Naive B cell (primary cell): ENCODE data around the gene TYW1B. TPM values are rescaled to one million over a fixed set of nuclear protein-coding genes. Genes with fewer than 3 reads are reported as not detected.
A peak's percentile ranks its signal among the peaks of the same experiment; 100 is the strongest.
"Not testable (repeated sequence)": the region's sequence is repeated elsewhere in the genome, so short reads cannot be mapped to it uniquely, and the experiment has no call there.

ENCODE experiments used
- ATAC-seq, 2 donors: fragments of 150-1000 bp; cut with Tn5 transposase; 2 replicates each; pipeline ENCODE4 v1.10.0; 2021; ENCODE audit warnings: low read depth in 2 of 2, mild to moderate bottlenecking in 2 of 2, moderate library complexity in 2 of 2
- DNase-seq: peaks from one replicate; pipeline ENCODE4 v3.0.0; 2022
- H3K27ac Mint-ChIP-seq, 6 donors: one replicate each; pipeline ENCODE4 v1.8.0; 2020 to 2022; ENCODE audit warnings: mild to moderate bottlenecking in 6 of 6, mixed read lengths in 6 of 6, moderate library complexity in 5 of 6, inconsistent platforms in 2 of 6
- H3K27me3 Mint-ChIP-seq, 3 donors: one replicate each; pipeline ENCODE4 v1.8.0; 2021 to 2022; ENCODE audit warnings: mixed read lengths in 3 of 3, mild to moderate bottlenecking in 1 of 3
- H3K36me3 Mint-ChIP-seq, 2 donors: one replicate each; pipeline ENCODE4 v1.8.0; 2020 to 2022; ENCODE audit warnings: mixed read lengths in 2 of 2, inconsistent platforms in 1 of 2, mild to moderate bottlenecking in 1 of 2
- H3K4me1 Mint-ChIP-seq, 3 donors: one replicate each; pipeline ENCODE4 v1.8.0; 2020 to 2022; ENCODE audit warnings: mixed read lengths in 3 of 3, inconsistent platforms in 1 of 3, mild to moderate bottlenecking in 1 of 3, moderate library complexity in 1 of 3
- H3K4me3 Mint-ChIP-seq, 8 donors: one replicate each; pipeline ENCODE4 v1.8.0; 2020 to 2022; ENCODE audit warnings: mild to moderate bottlenecking in 8 of 8, mixed read lengths in 8 of 8, moderate library complexity in 8 of 8, inconsistent platforms in 2 of 8
- H3K9me3 Mint-ChIP-seq, 7 donors: one replicate each; pipeline ENCODE4 v1.8.0; 2020 to 2022; ENCODE audit warnings: mixed read lengths in 7 of 7, mild to moderate bottlenecking in 5 of 7, inconsistent platforms in 2 of 7, moderate library complexity in 1 of 7
- polyA plus RNA-seq, 6 donors: library from polyadenylated mRNA; unstranded; fragments of 300-500 nt; fragmentation: Illumina TruSeq; gene quantifications; one replicate each; pipeline ENCODE4 v1.2.3, GENCODE V29; 2021; ENCODE audit warnings: low read depth in 6 of 6

The TYW1B gene
- polyA plus RNA-seq, 6 donors from 2014 or later, result 0.34 to 4.1 (median 1.9) TPM

DNA sequence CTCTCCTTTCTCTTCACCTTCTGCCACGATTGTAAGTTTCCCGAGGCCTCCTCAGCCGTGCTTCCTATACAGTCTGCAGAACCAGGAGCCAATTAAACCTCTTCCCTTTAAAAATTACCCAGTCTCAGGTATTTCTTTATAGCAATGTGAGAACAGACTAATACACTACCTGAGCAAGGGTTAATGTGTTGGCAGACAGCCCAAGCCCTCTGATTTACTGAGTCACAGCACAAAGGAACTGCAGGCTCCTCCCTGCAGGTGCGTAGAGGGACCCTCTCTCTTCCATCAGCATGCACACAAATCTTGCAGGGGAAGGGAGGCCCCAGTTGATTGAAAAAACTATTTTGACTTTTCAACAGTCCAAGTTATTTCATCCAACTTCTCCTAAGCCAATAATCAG is 271.3 kb downstream of the TYW1B start:
- H3K9me3 Mint-ChIP-seq, result peaks cover 3 to 17% (median 13%) of the 10 kb centered on the region in 7 donors
- not testable (repeated sequence) for H3K27ac Mint-ChIP-seq, H3K4me1 Mint-ChIP-seq, H3K27me3 Mint-ChIP-seq, H3K36me3 Mint-ChIP-seq, ATAC-seq, H3K4me3 Mint-ChIP-seq, DNase-seq

DNA sequence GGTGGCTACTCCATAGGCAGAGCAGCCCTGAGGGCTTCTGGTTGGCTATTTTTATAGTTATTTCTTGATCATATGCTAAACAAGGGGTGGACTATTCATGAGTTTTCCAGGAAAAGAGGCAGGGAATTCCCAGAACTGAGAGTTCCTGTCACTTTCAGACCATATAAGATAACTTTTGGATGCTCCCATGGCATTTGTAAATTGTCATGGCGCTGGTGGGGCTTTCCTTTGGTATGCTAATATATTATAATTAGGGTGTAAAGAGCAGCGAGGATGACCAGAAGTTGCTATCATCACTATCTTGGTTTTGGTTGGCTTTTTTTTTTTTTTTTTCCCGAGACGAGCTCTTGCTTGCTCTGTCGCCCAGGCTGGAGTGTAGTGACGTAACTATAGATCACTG is 272.8 kb downstream of the TYW1B start:
- H3K9me3 Mint-ChIP-seq, result peaks cover 4 to 16% (median 11%) of the 10 kb centered on the region in 7 donors
- not testable (repeated sequence) for H3K4me1 Mint-ChIP-seq

DNA sequence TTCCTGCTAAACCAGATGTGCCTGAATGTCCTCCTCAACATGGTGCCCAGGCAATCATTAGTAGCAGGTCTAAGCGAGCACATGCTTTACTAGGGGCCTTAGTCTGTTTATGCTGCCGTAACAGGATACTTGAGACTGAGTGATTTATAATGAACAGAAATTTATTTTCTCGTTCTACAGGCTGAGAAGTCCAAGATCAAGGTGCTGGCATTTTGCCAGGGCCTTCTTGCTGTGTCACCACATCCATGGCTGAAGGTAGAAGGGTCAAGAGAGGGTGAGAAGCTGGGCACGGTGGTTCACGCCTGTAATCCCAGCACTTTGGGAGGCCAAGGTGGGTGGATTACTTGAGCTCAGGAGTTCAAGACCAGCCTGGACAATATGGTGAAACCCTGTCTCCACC is 273.6 kb downstream of the TYW1B start:
- DNase-seq, H3K36me3 Mint-ChIP-seq, H3K4me1 Mint-ChIP-seq, H3K27me3 Mint-ChIP-seq, H3K4me3 Mint-ChIP-seq, ATAC-seq, H3K27ac Mint-ChIP-seq: not testable (repeated sequence)
- H3K9me3 Mint-ChIP-seq, result peaks cover 5 to 19% (median 10%) of the 10 kb centered on the region in 7 donors

More for the DNA sequence above, 272.8 kb downstream of the TYW1B start:
- H3K36me3 Mint-ChIP-seq, H3K4me3 Mint-ChIP-seq, DNase-seq, H3K27me3 Mint-ChIP-seq, H3K27ac Mint-ChIP-seq, ATAC-seq: not testable (repeated sequence)

DNA sequence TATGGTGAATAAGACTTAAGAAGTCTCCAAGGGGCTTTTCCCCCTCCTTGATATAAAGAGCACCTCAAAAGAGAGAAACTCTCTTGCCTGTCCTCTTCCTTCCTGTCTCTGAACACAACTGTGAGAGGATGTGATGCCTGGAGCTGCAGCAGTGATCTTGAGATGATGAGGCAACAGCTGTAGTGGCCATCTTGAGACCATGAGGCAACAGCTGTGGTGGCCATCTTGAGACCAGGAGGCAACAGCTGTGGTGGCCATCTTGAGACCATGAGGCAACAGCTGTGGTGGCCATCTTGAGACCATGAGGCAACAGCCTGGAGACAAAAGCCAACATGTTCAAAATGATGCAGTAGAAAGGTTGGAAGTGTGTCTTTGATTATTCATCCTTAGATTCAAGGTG is 277.5 kb downstream of the TYW1B start:
- H3K36me3 Mint-ChIP-seq, H3K4me3 Mint-ChIP-seq, DNase-seq, H3K27me3 Mint-ChIP-seq, H3K27ac Mint-ChIP-seq, H3K4me1 Mint-ChIP-seq, ATAC-seq: not testable (repeated sequence)
- H3K9me3 Mint-ChIP-seq, result peaks cover 5 to 19% (median 10%) of the 10 kb centered on the region in 7 donors

DNA sequence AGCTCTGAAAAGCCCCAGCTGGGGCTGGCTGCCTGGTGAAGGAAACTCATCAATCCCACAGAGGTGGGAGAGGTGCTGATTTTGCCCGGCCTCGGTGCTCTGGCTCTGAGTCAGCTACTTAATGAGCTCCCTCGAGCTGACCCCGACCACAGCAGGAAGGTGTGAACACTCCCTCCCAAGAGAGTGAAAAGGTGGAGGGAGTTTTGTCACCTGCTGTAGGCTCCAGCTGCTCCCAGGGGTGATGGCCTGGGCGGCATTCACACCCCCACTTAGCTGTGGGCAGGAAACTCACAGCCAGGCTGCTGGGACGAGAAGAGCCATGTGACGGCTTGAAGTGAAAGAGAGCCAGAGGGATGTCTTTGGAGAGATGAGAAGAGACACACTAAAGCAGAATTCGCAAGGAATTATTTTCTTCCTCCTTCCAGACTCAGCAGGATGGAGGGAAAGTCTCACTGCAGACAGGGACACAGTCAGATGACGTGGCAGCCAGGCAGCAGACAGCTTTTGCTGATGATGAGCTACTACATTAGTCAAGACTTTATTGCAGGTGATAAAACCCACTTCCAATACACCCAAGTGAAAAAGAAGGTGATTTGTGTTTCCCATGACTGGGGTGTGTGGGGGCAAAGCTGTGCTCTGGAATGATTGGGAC is 281.3 kb downstream of the TYW1B start:
- Mint-ChIP-seq H3K9me3 (peaks cover 2 to 11% (median 4%) of the 10 kb centered on the region in 7 donors), H3K27ac (peak overlapping the region in 1 of 6 donors; percentile 84)
- not testable (repeated sequence) for H3K27me3 Mint-ChIP-seq, H3K36me3 Mint-ChIP-seq, H3K4me1 Mint-ChIP-seq, DNase-seq, ATAC-seq, H3K4me3 Mint-ChIP-seq

DNA sequence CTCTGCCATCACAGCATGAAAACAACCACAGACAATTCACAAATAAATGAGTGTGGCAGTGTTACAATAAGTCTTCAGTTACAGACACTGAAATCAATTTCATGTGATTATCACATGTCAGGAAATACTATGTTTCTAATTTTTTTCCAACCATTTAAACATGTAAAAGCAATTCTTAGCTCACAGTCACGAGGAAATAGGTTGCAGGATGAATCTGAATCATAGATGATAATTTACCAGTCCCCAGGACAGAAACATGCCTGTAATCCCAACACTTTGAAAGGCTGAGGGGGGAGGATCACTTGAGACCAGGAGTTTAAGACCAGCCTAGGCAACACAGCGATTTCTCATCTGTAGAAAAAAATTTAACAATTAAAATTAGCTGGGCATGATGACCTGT is 283.5 kb downstream of the TYW1B start:
- not testable (repeated sequence) for H3K36me3 Mint-ChIP-seq, H3K4me1 Mint-ChIP-seq, H3K9me3 Mint-ChIP-seq, ATAC-seq, H3K27me3 Mint-ChIP-seq, H3K4me3 Mint-ChIP-seq, H3K27ac Mint-ChIP-seq, DNase-seq

DNA sequence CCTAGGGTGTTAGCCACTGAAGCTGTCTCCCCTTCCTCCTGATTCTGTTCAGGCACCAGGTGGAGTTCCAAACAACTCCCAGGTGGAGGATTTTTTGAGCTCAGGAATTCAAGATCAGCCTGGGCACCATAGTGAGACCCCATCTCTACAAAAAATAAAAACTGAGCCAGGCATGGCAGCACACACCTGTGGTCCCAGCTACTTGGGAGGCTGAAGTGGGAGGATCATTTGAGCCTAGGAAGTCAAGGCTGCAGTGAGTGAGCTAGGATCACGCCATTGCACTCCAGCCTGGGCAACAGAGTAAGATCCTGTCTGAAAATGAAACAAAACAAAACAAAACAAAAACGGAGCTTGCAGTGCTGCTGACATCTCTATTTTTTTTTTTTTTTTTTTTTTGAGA is 287.1 kb downstream of the TYW1B start:
- H3K27me3 Mint-ChIP-seq, result no peaks in the 10 kb centered on the region
- H3K4me3 Mint-ChIP-seq, result no peak overlapping the region
- ATAC-seq (no peak), DNase-seq (no peak)
- H3K9me3 Mint-ChIP-seq, result no peaks in the 10 kb centered on the region
- H3K4me1 Mint-ChIP-seq, result no peaks in the 10 kb centered on the region
- H3K27ac Mint-ChIP-seq, result no peak overlapping the region
- H3K36me3 Mint-ChIP-seq, result no peaks in the 10 kb centered on the region

DNA sequence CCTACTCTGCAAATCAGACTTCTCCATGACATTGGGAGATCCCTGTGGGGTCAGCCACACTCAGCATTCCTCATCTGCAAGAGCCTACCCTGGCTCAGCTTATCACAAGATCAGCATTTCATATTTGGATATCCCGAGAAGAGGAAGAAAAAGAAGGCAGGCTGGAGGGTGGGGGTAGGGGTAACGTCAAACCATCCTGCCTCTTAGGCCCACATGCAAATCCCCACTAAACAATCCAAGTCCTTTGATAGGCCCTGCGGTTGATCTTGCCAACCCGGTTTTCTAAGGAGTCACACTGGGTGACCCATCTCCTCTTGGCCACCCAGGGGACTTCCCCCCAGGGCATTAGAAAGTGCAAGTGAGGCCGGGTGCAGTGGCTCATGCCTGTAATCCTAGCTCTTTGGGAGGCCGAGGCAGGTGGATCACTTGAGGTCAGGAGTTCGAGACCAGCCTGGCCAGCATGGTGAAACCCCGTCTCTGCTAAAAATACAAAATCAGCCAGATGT is 287.8 kb downstream of the TYW1B start:
- no peak for ATAC-seq
- Mint-ChIP-seq H3K9me3 (no peaks in the 10 kb centered on the region), H3K27me3 (no peaks in the 10 kb centered on the region), H3K27ac (no peak overlapping the region), H3K4me1 (no peaks in the 10 kb centered on the region), H3K36me3 (no peaks in the 10 kb centered on the region), H3K4me3 (no peak overlapping the region)
- no peak for DNase-seq

DNA sequence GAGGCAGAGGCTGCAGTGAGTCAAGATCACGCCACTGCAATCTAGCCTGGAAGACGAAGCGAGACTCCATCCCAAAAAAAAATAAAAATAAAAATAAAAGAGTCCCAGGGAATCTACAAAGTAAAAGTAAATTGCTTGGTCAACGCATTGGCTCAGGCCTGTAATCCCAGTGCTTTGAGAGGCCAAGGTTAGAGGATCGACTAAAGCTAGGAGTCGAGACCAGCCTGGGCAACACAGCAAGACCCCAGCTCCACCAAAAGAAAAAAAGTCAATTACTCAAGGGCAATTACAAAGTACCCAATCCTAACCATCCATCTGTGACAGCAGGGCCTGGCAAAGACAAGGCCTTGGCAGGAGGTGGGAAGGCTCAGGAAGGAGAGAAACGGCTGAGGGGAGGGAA is 288.3 kb downstream of the TYW1B start:
- ATAC-seq (no peak), DNase-seq (no peak)
- Mint-ChIP-seq H3K9me3 (no peaks in the 10 kb centered on the region), H3K4me3 (no peak overlapping the region), H3K27ac (no peak overlapping the region), H3K4me1 (no peaks in the 10 kb centered on the region), H3K36me3 (no peaks in the 10 kb centered on the region), H3K27me3 (no peaks in the 10 kb centered on the region)

DNA sequence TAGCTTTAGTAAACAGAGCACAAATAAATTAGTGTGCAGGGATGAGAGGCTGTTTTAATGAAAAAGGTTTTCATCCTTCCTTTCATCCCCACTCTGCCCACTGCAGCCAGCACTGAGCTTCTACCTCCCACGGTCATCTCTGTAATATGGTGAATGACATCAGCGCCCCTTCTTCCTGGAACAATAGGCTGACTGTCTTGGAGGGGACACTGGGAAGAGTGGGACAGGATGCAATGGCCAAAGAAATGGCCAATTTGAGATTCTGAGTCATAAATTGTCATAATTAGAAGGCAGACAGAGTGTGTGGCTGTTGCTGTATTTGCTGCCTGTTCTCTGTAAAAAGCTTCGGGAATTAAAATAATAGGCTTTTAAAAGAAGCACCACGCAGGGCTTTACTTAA is 289.1 kb downstream of the TYW1B start:
- Mint-ChIP-seq H3K36me3 (no peaks in the 10 kb centered on the region), H3K4me1 (no peaks in the 10 kb centered on the region), H3K9me3 (no peaks in the 10 kb centered on the region), H3K27ac (no peak overlapping the region), H3K27me3 (no peaks in the 10 kb centered on the region), H3K4me3 (no peak overlapping the region)
- DNase-seq, result no peak
- no peak for ATAC-seq

DNA sequence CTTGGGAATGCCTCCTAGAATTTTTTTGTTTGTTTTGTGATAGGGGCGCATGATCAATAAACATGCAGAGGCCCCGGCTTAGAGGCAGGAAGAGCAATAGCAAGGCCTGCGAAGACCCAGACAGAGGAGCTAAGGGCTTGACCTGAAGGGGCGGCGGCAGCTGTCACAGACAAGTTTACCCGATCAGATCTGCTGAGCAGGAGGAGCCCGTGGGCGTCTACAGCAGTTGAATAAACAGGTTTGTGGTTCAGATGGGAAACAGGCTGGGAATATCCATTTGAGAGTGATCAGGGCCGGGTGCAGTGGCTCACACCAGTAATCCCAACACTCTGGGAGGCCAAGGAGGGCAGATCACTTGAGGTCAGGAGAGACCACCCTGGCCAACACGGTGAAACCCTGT is 289.9 kb downstream of the TYW1B start:
- Mint-ChIP-seq H3K27ac (no peak overlapping the region), H3K9me3 (no peaks in the 10 kb centered on the region), H3K4me3 (no peak overlapping the region), H3K27me3 (no peaks in the 10 kb centered on the region), H3K36me3 (no peaks in the 10 kb centered on the region), H3K4me1 (no peaks in the 10 kb centered on the region)
- no peak for ATAC-seq
- no peak for DNase-seq

DNA sequence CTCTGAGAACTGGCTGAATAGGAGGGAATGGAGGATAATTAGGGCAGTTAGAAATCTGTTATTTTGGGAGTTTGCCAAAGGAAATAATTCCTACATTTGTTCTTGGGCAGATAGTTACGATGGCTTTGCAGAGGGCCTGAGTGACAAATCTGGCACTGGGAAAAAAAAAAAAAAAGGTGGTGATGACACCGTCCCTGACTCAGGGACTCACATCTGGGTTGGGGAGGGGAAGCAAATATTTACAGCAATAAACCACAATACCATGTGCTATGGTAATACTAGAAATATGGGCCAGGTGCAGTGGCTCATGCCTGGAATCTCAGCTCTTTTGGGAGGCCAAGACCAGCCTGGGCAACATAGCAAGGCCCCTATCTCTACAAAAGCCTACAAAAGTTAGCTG is 292.0 kb downstream of the TYW1B start:
- not testable (repeated sequence) for H3K4me3 Mint-ChIP-seq, H3K9me3 Mint-ChIP-seq, H3K4me1 Mint-ChIP-seq, DNase-seq, H3K27ac Mint-ChIP-seq, ATAC-seq, H3K27me3 Mint-ChIP-seq, H3K36me3 Mint-ChIP-seq

DNA sequence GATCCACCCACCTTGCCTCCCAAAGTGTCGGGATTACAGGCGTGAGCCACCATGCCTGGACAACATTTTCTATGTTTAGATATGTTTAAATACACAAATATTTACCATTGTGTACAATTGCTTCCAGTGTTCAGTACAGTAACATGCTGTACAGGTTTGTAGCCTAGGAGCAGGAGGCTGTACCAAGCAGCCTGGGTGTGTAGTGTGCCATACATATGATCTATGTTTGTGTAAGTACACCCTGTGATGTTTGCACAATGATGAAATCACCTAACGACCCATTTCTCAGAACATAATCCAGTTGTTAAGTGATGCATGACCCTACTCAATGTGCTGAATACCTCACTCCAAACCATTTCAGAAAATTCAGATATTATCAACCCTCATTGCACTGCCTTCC is 297.0 kb downstream of the TYW1B start:
- H3K4me3 Mint-ChIP-seq, H3K36me3 Mint-ChIP-seq, DNase-seq, ATAC-seq, H3K27ac Mint-ChIP-seq, H3K4me1 Mint-ChIP-seq, H3K27me3 Mint-ChIP-seq, H3K9me3 Mint-ChIP-seq: not testable (repeated sequence)
